ENCODE measurements around the gene SPDYC. TPM values are rescaled to one million over a fixed set of nuclear protein-coding genes. Genes with fewer than 3 reads are reported as not detected.

The SPDYC gene
- total and polyA plus RNA-seq, 2 donors (not counting 1 experiment from before 2014, with no cell fraction given) = not detected

DNA sequence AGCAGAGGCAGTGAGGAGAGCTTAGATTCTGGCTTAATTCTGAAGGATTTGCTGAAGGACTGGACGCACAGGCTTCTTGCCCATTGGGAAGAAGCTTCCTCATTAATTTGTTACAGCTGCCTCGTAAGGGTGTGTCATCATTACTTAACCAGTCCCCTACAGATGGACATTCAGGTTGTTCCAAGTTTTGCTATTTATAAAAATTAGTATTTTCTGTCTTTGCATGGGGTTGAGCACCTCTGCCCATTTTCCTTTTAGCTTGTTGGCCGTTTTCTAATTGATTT, 49.8 kb downstream of the SPDYC start:
- Histone ChIP-seq H3K27ac (ENCODE audit: insufficient read depth, low read length) (no peak overlapping the region), H3K36me3 (ENCODE audit: control insufficient read depth, insufficient read depth, low read length) (no peaks in the 10 kb centered on the region), H3K4me3 (replicated peaks in 1 of 4; ENCODE audit: control extremely low read depth in 1 of 4, insufficient read depth in 1 of 4, low read depth in 3 of 4, low read length in 4 of 4) (no peak overlapping the region), H3K27me3 (ENCODE audit: control insufficient read depth, insufficient read depth, low read length) (no peaks in the 10 kb centered on the region), H2AFZ (ENCODE audit: low read length) (no peak overlapping the region), H3K9me3 (ENCODE audit: control insufficient read depth, insufficient read depth, low read depth, low read length) (no peaks in the 10 kb centered on the region), H3K9ac (ENCODE audit: insufficient read depth, low read length) (no peak overlapping the region), H4K20me1 (ENCODE audit: control insufficient read depth, extremely low read depth, insufficient read depth, low read length) (no peaks in the 10 kb centered on the region), H3K4me2 (ENCODE audit: extremely low read depth, insufficient read depth, low read length) (no peak overlapping the region), H3K79me2 (ENCODE audit: control insufficient read depth, insufficient read depth, low read length) (no peaks in the 10 kb centered on the region), H3K4me1 (ENCODE audit: control insufficient read depth, extremely low read depth, insufficient read depth, low read length) (no peaks in the 10 kb centered on the region)
- TF ChIP-seq, protein P1, sequence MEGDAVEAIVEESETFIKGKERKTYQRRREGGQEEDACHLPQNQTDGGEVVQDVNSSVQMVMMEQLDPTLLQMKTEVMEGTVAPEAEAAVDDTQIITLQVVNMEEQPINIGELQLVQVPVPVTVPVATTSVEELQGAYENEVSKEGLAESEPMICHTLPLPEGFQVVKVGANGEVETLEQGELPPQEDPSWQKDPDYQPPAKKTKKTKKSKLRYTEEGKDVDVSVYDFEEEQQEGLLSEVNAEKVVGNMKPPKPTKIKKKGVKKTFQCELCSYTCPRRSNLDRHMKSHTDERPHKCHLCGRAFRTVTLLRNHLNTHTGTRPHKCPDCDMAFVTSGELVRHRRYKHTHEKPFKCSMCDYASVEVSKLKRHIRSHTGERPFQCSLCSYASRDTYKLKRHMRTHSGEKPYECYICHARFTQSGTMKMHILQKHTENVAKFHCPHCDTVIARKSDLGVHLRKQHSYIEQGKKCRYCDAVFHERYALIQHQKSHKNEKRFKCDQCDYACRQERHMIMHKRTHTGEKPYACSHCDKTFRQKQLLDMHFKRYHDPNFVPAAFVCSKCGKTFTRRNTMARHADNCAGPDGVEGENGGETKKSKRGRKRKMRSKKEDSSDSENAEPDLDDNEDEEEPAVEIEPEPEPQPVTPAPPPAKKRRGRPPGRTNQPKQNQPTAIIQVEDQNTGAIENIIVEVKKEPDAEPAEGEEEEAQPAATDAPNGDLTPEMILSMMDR (conservative IDR thresholded peaks at IDR 0.05 in 1 of 2, IDR thresholded peaks at IDR 0.05 in 1 of 2; ENCODE audit: low read depth in 1 of 2, low read length in 2 of 2) = no peak
- TF ChIP-seq EZH2 (IDR thresholded peaks at IDR 0.05; ENCODE audit: low read length, missing control alignments) = no peak
- DNase-seq (ENCODE audit: low read depth in 2 of 2) = peak; percentile 9 to 15

DNA sequence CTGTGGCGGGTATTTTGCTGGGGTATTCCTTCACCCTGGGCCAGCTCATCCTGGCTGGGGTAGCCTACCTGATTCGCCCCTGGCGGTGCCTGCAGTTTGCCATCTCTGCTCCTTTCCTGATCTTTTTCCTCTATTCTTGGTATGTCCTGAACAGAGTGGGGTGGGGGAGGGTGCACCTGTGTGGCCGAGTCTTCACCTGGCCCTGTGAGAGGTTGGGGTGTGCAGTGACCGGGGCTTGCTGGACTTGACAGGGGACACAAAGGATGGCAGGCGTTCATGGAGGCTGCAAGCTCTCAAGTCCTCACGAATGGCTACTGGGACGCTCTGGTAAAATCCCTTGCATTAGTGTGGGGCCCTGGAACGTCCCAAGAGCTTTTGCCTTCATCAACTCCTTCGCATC, 51.0 kb downstream of the SPDYC start:
- H3K4me2 ChIP-seq (ENCODE audit: extremely low read depth, insufficient read depth, low read length) = no peak overlapping the region
- no peaks in the 10 kb centered on the region for H3K9me3 ChIP-seq (ENCODE audit: control insufficient read depth, insufficient read depth, low read depth, low read length)
- no peak for DNase-seq (ENCODE audit: low read depth in 2 of 2)
- H3K4me1 ChIP-seq (ENCODE audit: control insufficient read depth, extremely low read depth, insufficient read depth, low read length) = peaks cover 4% of the 10 kb centered on the region
- H3K4me3 ChIP-seq (replicated peaks in 1 of 4; ENCODE audit: control extremely low read depth in 1 of 4, insufficient read depth in 1 of 4, low read depth in 3 of 4, low read length in 4 of 4) = no peak overlapping the region
- no peak overlapping the region for H3K9ac ChIP-seq (ENCODE audit: insufficient read depth, low read length)
- no peak for TF ChIP-seq EZH2 (IDR thresholded peaks at IDR 0.05; ENCODE audit: low read length, missing control alignments)
- TF ChIP-seq, protein P1 (conservative IDR thresholded peaks at IDR 0.05 in 1 of 2, IDR thresholded peaks at IDR 0.05 in 1 of 2; ENCODE audit: low read depth in 1 of 2, low read length in 2 of 2) = no peak
- no peaks in the 10 kb centered on the region for H4K20me1 ChIP-seq (ENCODE audit: control insufficient read depth, extremely low read depth, insufficient read depth, low read length)
- H3K27me3 ChIP-seq (ENCODE audit: control insufficient read depth, insufficient read depth, low read length) = no peaks in the 10 kb centered on the region
- H3K79me2 ChIP-seq (ENCODE audit: control insufficient read depth, insufficient read depth, low read length) = no peaks in the 10 kb centered on the region
- H3K36me3 ChIP-seq (ENCODE audit: control insufficient read depth, insufficient read depth, low read length) = no peaks in the 10 kb centered on the region
- no peak overlapping the region for H2AFZ ChIP-seq (ENCODE audit: low read length)
- no peak overlapping the region for H3K27ac ChIP-seq (ENCODE audit: insufficient read depth, low read length)

Other genes with a start within 250 kb of the SPDYC start
- 6.2 and 12.1 TPM in 2 replicates for gene PPP2R5B, start 245.5 kb upstream of the SPDYC start, total RNA-seq
- 10.9 and 12.4 TPM in 2 replicates for gene PPP2R5B, start 245.5 kb upstream of the SPDYC start, polyA plus RNA-seq
- gene GPHA2, start 234.3 kb upstream of the SPDYC start, total RNA-seq = not detected in 2 replicates
- gene GPHA2, start 234.3 kb upstream of the SPDYC start, polyA plus RNA-seq = not detected in 2 replicates
- not detected in 2 replicates for gene MAJIN, start 198.1 kb upstream of the SPDYC start, total RNA-seq
- not detected in 2 replicates for gene MAJIN, start 198.1 kb upstream of the SPDYC start, polyA plus RNA-seq
- gene BATF2, start 173.3 kb upstream of the SPDYC start, total RNA-seq = 2.1 TPM in 2 replicates
- gene BATF2, start 173.3 kb upstream of the SPDYC start, polyA plus RNA-seq = 1.0 and 1.5 TPM in 2 replicates
- gene ARL2, start 156.1 kb upstream of the SPDYC start, total RNA-seq = 99.9 and 138 TPM in 2 replicates
- gene ARL2, start 156.1 kb upstream of the SPDYC start, polyA plus RNA-seq = 99.2 and 173 TPM in 2 replicates
- 11.3 and 14.4 TPM in 2 replicates for gene SNX15, start 142.8 kb upstream of the SPDYC start, total RNA-seq
- 10.2 and 15.2 TPM in 2 replicates for gene SNX15, start 142.8 kb upstream of the SPDYC start, polyA plus RNA-seq
- gene SAC3D1, start 129.0 kb upstream of the SPDYC start, total RNA-seq = 8.6 and 10.0 TPM in 2 replicates
- 3.1 and 7.1 TPM in 2 replicates for gene SAC3D1, start 129.0 kb upstream of the SPDYC start, polyA plus RNA-seq
- gene NAALADL1, start 111.7 kb upstream of the SPDYC start, total RNA-seq = 26.2 and 35.5 TPM in 2 replicates
- gene NAALADL1, start 111.7 kb upstream of the SPDYC start, polyA plus RNA-seq = 14.8 and 14.9 TPM in 2 replicates
- gene CDCA5, start 86.2 kb upstream of the SPDYC start, total RNA-seq = 0.26 and 3.0 TPM in 2 replicates
- gene CDCA5, start 86.2 kb upstream of the SPDYC start, polyA plus RNA-seq = 4.6 and 18.1 TPM in 2 replicates
- 31.1 and 36.0 TPM in 2 replicates for gene ZFPL1, start 86.0 kb upstream of the SPDYC start, total RNA-seq
- 30.8 and 37.6 TPM in 2 replicates for gene ZFPL1, start 86.0 kb upstream of the SPDYC start, polyA plus RNA-seq
- 144 and 171 TPM in 2 replicates for gene VPS51, start 74.0 kb upstream of the SPDYC start, total RNA-seq
- 22.0 and 27.0 TPM in 2 replicates for gene VPS51, start 74.0 kb upstream of the SPDYC start, polyA plus RNA-seq
- 30.0 and 89.5 TPM in 2 replicates for gene TM7SF2, start 58.4 kb upstream of the SPDYC start, total RNA-seq
- 11.7 and 16.9 TPM in 2 replicates for gene TM7SF2, start 58.4 kb upstream of the SPDYC start, polyA plus RNA-seq
- gene ZNHIT2, start 52.5 kb upstream of the SPDYC start, total RNA-seq = 12.8 and 13.2 TPM in 2 replicates
- gene ZNHIT2, start 52.5 kb upstream of the SPDYC start, polyA plus RNA-seq = 1.4 and 1.7 TPM in 2 replicates
- 336 and 338 TPM in 2 replicates for gene FAU, start 48.1 kb upstream of the SPDYC start, total RNA-seq
- gene FAU, start 48.1 kb upstream of the SPDYC start, polyA plus RNA-seq = 256 and 290 TPM in 2 replicates
- 46.2 and 70.8 TPM in 2 replicates for gene MRPL49, start 47.9 kb upstream of the SPDYC start, total RNA-seq
- 55.5 and 60.8 TPM in 2 replicates for gene MRPL49, start 47.9 kb upstream of the SPDYC start, polyA plus RNA-seq
- 13.6 and 15.5 TPM in 2 replicates for gene SYVN1, start 35.7 kb upstream of the SPDYC start, total RNA-seq
- gene SYVN1, start 35.7 kb upstream of the SPDYC start, polyA plus RNA-seq = 25.2 and 30.4 TPM in 2 replicates
- gene CAPN1, start 11.7 kb downstream of the SPDYC start, total RNA-seq = 58.0 and 94.5 TPM in 2 replicates
- 70.3 and 111 TPM in 2 replicates for gene CAPN1, start 11.7 kb downstream of the SPDYC start, polyA plus RNA-seq
- gene POLA2, start 91.7 kb downstream of the SPDYC start, total RNA-seq = 1.0 and 2.8 TPM in 2 replicates
- gene POLA2, start 91.7 kb downstream of the SPDYC start, polyA plus RNA-seq = 9.8 and 33.6 TPM in 2 replicates
- gene CDC42EP2, start 144.6 kb downstream of the SPDYC start, total RNA-seq = 12.3 and 25.6 TPM in 2 replicates
- 31.7 and 48.4 TPM in 2 replicates for gene CDC42EP2, start 144.6 kb downstream of the SPDYC start, polyA plus RNA-seq
- 37.5 and 42.9 TPM in 2 replicates for gene DPF2, start 163.6 kb downstream of the SPDYC start, total RNA-seq
- gene DPF2, start 163.6 kb downstream of the SPDYC start, polyA plus RNA-seq = 55.1 and 76.4 TPM in 2 replicates
- under 0.01 and 0.17 TPM in 2 replicates for gene TIGD3, start 184.5 kb downstream of the SPDYC start, total RNA-seq
- 0.03 TPM in 1 of 2 replicates, not detected in the other for gene TIGD3, start 184.5 kb downstream of the SPDYC start, polyA plus RNA-seq
- gene SLC25A45, start 212.4 kb downstream of the SPDYC start, total RNA-seq = 1.0 and 1.5 TPM in 2 replicates
- 0.50 and 0.52 TPM in 2 replicates for gene SLC25A45, start 212.4 kb downstream of the SPDYC start, polyA plus RNA-seq
- gene FRMD8, start 216.4 kb downstream of the SPDYC start, total RNA-seq = 14.9 and 17.5 TPM in 2 replicates
- gene FRMD8, start 216.4 kb downstream of the SPDYC start, polyA plus RNA-seq = 13.7 and 15.3 TPM in 2 replicates

Measured in fibroblast of lung (primary cell).